GM21367 (cell line): ENCODE results near the gene IGSF9.
A peak's percentile ranks its signal among the peaks of the same experiment; 100 is the strongest.
"Not testable (repeated sequence)": the region's sequence is repeated elsewhere in the genome, so short reads cannot be mapped to it uniquely, and the experiment has no call there.

Experiments
- ATAC-seq: cut with Tn5 transposase; IDR thresholded peaks from one replicate; pipeline ENCODE4 v1.9.1; 2021; ENCODE audit not compliant: unreplicated experiment

Gene IGSF9

DNA sequence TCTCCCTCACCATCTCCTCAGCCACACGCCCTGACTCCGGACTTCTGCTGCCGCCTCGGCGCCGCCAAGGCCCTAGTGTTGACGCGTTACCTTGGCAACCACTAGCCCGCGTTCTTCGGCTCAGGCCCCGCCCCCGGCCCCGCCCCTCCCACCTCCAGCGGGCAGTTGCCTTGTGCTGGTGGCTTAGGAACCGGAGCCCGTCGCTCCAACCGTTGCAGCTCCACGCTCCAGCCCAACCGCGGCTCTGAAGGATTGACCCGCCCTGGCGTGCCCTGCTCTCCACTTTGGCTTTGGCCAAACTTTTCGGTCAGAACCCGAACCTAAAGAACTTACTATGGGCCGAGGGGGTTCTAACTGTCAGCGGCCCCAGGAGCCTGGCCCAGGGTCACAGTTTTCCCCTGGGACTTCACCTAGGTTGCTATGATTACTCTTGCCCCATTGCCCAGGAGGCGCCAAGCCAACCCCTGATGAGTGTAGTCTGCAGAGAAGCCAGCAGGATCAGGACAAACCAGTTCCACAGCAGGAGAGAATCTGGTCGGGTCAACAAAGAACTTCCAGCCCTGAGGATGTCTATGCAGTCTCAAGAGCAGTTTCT is 45.2 kb downstream of the IGSF9 start, which contains the start of gene CFAP45:
Gene CFAP45 (minus strand): TSS at position 80 of the 595 bp plus-strand sequence. CDS start 67 bp downstream, at position 13.
- no peak for ATAC-seq

DNA sequence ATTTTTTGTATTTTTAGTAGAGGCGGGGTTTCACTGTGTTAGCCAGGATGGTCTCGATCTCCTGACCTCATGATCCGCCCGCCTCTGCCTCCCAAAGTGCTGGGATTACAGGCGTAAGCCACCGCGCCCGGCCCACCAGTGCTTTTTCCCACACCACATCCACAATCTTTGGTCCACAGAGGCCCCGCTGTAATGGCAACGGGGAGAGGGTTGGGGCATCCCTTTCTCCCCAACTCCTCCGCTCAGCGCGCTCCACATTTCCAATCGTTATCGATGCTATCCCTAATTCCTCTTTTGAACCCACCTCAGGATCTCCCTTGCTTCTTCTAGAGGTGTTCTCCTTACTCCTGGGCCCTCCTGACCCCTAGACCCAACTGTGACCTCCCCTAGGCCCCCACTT is 45.8 kb downstream of the IGSF9 start:
- ATAC-seq = not testable (repeated sequence)

GRCh38 chr1:159898527-159898926 is 46.9 kb downstream of the IGSF9 start:
- no peak for ATAC-seq

- no peak for ATAC-seq
These were observed 47.5 kb downstream of the IGSF9 start for GRCh38 chr1:159897962-159898361.

- ATAC-seq = no peak
These were observed 48.9 kb downstream of the IGSF9 start for GRCh38 chr1:159896546-159896930.

DNA sequence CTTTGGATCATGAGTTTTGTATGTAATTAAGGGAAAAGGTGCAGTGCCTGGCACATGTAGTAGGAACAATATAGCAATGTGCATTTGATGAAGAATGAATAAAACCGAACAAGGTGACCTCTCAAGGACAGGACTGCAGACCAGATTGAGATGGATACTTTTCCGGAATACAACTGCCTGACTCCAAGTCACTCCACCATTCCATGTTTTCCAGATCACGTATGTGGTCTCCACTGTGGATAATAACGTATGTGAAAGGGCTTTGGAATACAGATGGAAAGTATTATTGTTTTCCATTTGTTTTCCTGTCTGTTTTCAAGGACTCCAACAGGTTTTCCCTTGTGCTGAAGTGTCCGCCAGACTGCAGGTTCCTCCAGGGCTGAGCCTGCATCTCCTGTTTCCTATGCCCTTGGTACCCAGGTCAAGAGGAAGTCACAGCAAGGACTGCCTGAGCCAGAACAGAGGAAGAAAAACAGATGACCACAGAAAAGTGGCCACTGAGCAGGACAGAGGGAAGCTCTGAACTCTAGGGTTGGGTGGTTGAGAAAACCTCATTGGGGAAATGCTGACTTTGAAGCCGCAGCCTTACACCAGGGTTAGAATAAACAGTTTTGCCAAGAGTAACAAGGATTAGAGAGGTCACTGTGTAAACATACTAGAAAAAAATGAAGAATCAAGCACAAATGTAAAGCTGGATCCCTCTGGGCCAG is 49.4 kb downstream of the IGSF9 start:
- ATAC-seq = no peak

DNA sequence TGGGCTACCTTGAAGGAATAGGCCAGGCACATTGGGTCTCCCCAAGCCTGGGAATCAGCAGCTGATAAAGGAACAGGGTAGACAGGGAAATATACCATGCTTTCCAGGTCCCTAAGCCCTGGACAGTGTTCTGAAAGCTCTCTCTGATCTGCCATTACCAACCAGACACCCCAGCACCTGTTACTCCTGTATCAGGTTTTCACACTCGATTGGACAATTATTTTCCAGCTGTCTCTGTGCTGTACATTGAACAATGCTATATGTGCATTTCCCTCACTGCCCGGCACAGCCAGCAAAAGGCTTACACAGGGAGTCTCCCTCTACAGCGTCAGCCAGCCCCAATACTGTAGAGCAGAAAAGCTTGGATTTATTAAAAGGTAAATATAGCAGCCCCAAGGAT is 50.1 kb downstream of the IGSF9 start:
- no peak for ATAC-seq

- ATAC-seq = no peak
These were observed 52.5 kb downstream of the IGSF9 start for GRCh38 chr1:159892944-159893343.

GRCh38 chr1:159891275-159892157 is 53.9 kb downstream of the IGSF9 start:
- ATAC-seq = peak; percentile 79

GRCh38 chr1:159890390-159890789 is 55.0 kb downstream of the IGSF9 start:
- no peak for ATAC-seq

GRCh38 chr1:159889821-159890252 is 55.6 kb downstream of the IGSF9 start:
- ATAC-seq = peak; percentile 93

- ATAC-seq = no peak
These were observed 56.2 kb downstream of the IGSF9 start for GRCh38 chr1:159889202-159889601.

- no peak for ATAC-seq
These were observed 61.1 kb downstream of the IGSF9 start for GRCh38 chr1:159884296-159884695.

GRCh38 chr1:159883134-159883533 is 62.3 kb downstream of the IGSF9 start:
- ATAC-seq = no peak

DNA sequence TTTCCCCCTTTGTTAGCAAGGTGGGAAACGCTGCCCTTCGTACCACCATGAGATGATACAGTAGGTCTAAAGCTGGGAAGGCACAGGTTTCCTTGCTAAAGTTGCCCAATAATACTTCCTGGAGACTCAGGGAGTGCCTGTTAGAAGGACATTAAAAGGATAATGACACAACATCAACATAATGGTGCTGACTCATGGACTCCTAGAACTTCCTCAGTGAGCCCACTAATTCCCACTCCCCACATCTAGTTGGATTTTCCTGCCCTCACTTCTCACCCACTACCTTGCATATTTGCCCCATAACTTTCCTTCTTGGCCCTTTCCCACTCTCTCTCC is 62.9 kb downstream of the IGSF9 start:
- ATAC-seq = no peak

DNA sequence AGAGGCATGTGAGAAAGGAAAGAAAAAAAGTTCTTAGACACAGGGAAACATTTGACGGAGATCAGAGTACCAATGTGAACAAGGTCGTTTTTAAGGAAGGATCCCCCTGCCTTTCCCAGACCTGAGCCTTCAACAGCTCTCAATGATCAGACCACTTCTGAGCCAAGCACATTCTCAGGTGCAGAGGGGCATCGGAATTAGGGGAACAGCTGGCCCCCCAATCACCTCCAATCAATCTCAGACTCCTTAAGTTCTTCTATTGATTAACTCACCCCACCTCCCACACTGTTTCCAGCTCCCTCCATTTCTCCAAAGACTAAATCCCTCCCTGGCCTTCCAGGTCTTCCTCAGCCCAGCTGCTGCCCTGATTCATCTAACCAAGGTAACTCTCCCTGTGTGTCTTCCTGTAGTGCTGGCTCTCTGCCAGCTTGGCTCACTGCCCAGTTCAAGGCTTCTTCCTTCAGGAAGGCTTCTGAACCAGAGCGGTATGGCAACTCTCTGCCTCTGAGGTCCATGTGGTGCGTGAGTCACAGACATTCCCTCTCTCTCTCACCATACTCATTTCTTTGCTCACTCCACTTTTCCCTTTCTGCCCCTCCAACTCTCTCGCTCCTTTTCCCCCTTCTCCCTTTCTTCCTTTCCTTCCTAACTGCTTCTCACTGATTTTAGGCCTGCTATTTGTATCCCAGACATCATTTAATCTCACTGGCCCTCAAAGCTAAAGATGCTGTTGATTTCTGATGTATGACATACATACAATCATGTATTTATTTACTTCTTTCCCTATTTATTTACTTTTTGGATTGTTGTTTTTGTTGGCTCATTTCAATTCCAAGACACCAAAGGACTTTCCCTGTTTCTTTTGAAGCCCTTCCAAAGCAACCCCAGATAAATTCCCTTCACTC is 63.5 kb downstream of the IGSF9 start:
- ATAC-seq = no peak

DNA sequence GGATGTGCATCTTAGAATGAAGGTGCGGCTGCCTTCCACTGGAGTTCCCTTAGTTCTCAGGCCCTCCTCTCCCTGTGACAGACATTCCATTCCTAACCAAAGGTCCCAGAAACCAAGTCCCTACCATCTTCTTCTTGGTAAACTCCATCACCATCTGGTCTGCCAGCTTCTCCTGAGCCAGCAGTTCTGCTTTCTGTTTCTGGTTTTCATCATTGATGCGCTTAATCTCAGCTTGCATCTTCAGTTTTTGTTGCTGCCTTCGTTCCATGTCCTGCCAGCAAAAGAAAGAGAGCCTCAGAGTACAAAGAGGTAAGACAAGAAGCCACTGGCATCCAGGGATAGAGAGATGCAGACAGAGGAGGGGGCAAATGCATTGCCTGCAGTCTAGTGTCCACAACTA is 65.0 kb downstream of the IGSF9 start:
- ATAC-seq = no peak

DNA sequence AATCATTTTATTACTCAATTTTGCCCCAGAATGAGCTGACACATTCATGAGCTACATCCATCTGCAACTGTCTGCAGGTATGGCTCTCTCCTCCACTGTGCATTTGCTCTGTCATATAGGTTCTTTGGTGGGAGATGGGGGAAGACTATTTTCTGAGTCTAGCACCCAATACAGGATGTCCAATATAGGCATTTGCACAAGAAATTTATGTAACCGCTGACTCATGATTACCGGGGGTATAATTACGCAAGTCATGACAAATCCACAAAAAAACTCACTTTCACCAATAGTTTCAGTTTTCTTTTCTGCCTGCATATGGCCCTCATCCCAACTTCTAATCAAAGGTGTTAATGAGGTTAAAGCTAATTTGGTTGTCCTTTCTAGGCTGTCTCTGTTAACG is 65.4 kb downstream of the IGSF9 start:
- no peak for ATAC-seq

DNA sequence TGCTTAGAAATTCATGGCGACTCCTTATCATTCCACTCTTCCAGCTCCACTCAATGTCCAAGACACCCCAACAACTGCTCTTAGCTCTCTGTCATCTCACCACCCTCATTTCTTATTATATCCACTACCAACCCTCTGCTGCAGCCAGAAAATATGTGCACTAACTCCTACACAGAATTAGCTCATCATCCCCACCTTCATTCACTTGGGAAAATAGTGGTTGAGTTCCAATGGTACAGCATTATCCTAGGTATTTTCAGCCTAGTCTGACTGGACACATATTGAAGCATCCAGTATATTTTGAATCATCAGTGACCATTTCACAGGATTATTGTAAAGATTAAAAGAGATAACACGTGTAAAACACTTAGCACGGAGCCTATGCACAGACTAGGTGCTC is 66.3 kb downstream of the IGSF9 start:
- no peak for ATAC-seq

- no peak for ATAC-seq
These were observed 67.5 kb downstream of the IGSF9 start for GRCh38 chr1:159877695-159878444.
